HL-60 (cell line): ENCODE results near the gene ITFG1.

Experiments used
- DNase-seq, 2 experiments: peaks; one replicate each; pipeline ENCODE4 v3.0.0-alpha.2; 2010 to 2020; ENCODE audit warnings: low read depth in 1 of 2, low spot score in 1 of 2
- H3K27ac ChIP-seq: fragments of 250-450 bp; sonication (Bioruptor Pico); replicated peaks from 2 replicates; pipeline ENCODE4 v1.5.1; 2020; ENCODE audit warnings: mild to moderate bottlenecking, moderate library complexity
- H3K27me3 ChIP-seq: fragments of 250-450 bp; sonication (Bioruptor Pico); 2 replicates; pipeline ENCODE4 v1.5.1; 2021; ENCODE audit warnings: mild to moderate bottlenecking, moderate library complexity; ENCODE audit not compliant: insufficient read depth, poor library complexity, severe bottlenecking
- H3K4me3 ChIP-seq: replicated peaks from 2 replicates; pipeline ENCODE4 v1.5.1; 2011; ENCODE audit warnings: mild to moderate bottlenecking, control low read depth, low read length; ENCODE audit not compliant: insufficient read depth
- CTCF ChIP-seq: IDR thresholded peaks from one replicate; pipeline ENCODE4 v1.5.1; 2011; ENCODE audit warnings: low read length, control low read depth, inconsistent platforms; ENCODE audit not compliant: insufficient read depth
- GABPA ChIP-seq: IDR thresholded peaks from 2 replicates; pipeline ENCODE4 v1.6.1; 2012; ENCODE audit warnings: low read depth
- POLR2AphosphoS5 ChIP-seq: IDR thresholded peaks from 2 replicates; pipeline ENCODE4 v1.6.1; 2012; ENCODE audit warnings: low read depth
- REST ChIP-seq: IDR thresholded peaks from 2 replicates; pipeline ENCODE4 v1.6.1; 2012; ENCODE audit warnings: low read depth; ENCODE audit not compliant: insufficient replicate concordance
- SPI1 ChIP-seq: IDR thresholded peaks from 2 replicates; pipeline ENCODE4 v1.6.1; 2012; ENCODE audit warnings: low read depth, mild to moderate bottlenecking, borderline replicate concordance

ITFG1 gene

DNA sequence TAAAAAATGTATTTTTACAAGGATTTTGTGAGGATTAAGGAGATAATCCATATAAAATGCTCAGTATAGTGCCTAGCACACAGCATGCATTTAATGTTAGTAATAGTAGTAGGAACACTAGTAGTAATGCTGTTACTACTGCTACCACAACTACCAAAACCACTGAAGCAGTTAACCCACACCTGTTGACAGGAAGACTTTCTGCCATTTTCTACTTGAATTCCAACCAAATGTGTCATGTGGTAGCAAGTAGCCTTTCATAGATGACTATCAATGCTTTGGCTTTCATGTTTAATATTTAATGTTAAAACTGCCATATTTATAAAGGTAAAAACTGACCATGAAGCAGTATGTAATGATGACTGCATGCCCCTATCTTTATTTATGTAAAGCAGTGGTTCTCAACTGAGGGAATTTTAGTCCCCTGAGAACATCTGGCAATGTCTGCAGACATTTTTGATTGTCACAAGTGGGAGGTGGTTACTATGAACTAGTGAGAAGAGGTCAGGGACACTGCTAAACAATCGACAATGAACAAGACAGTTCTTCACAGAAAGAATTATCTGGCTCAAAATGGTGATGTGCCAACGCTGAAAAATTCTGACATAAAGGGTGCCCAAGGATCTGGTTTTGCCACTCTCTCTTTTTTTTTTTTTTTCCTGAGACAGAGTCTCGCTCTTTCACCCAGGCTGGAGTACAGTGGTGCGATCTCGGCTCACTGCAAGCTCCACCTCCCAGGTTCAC lies 89.4 kb downstream of the ITFG1 start:
- H3K27ac ChIP-seq = no peak overlapping the region
- H3K4me3 ChIP-seq = no peak overlapping the region
- DNase-seq = no peak
- TF ChIP-seq REST (no peak), POLR2AphosphoS5 (no peak), SPI1 (no peak)
- no peaks in the 10 kb centered on the region for H3K27me3 ChIP-seq

DNA sequence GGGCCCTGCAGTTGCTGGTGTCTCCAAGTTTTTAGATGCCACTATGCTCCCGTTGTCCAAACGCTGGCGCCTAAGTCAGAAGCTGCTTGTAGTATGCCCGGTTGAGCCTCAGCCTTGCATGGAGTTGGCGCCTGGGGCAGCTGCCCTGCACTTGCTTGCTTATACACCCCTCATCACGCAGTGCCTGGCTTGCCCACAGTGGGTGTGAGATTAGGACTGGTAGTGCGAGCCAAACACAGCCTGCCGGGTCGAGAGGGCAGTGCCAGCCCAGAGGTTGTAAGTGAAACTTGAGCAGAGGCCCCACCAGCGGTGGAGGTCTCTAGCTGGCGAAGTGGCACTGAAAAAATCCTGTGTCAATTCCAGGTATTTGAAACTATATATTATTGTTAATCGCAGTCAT lies 90.3 kb downstream of the ITFG1 start:
- Histone ChIP-seq H3K27me3 (no peaks in the 10 kb centered on the region), H3K4me3 (no peak overlapping the region), H3K27ac (no peak overlapping the region)
- TF ChIP-seq SPI1 (no peak), POLR2AphosphoS5 (no peak), REST (no peak), CTCF (no peak), GABPA (no peak)
- DNase-seq = no peak

DNA sequence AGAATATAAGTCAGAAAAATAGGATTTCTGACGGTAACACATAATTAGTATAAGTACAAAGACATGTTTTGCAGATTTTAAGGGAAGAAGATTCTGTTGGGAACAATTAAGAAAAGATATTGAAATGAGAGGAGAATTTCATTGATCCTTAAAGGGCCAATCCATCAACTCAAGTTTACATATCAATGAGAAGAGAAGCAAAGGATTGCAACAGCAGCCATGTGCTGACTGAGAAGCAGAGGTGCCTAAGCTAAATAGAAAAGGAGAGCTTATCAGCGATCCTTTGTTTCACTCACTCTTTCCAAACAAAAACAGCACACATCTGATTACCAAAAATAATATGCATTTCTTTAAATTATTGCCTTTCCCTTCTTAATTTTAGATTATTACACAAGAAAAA lies 94.6 kb downstream of the ITFG1 start:
- TF ChIP-seq POLR2AphosphoS5 (no peak), REST (no peak), GABPA (no peak), SPI1 (no peak), CTCF (no peak)
- H3K27ac ChIP-seq = no peak overlapping the region
- DNase-seq = no peak
- H3K4me3 ChIP-seq = no peak overlapping the region
- no peaks in the 10 kb centered on the region for H3K27me3 ChIP-seq
